Measurements from ENCODE around the gene ZNF865. TPM values are rescaled to one million over a fixed set of nuclear protein-coding genes. Genes with fewer than 3 reads are reported as not detected.

The ZNF865 gene
- total RNA-seq, 1 donor from 2014 or later = 15.0 TPM

GRCh38 chr19:55666343-55667005 is 61.0 kb downstream of the ZNF865 start:
- H3K9me3 Mint-ChIP-seq (ENCODE audit: unreplicated experiment) = peaks cover 1% of the 10 kb centered on the region
- Histone ChIP-seq H3K27me3 (ENCODE audit: insufficient read depth, low read length) (no peaks in the 10 kb centered on the region), H3K79me2 (ENCODE audit: insufficient read depth, low read length) (peaks cover 92% of the 10 kb centered on the region), H4K20me1 (ENCODE audit: insufficient read depth, low read length) (peaks cover 97% of the 10 kb centered on the region), H3K4me1 (ENCODE audit: insufficient read depth, low read length) (no peaks in the 10 kb centered on the region), H3K4me2 (ENCODE audit: low read length) (no peak overlapping the region), H2AFZ (ENCODE audit: low read depth, low read length) (no peak overlapping the region), H3K9me3 (ENCODE audit: insufficient read depth, low read depth, low read length) (no peaks in the 10 kb centered on the region), H3K27ac (ENCODE audit: low read depth, low read length) (no peak overlapping the region), H3K36me3 (ENCODE audit: insufficient read depth, low read length) (peaks cover 32% of the 10 kb centered on the region), H3K4me3 (ENCODE audit: insufficient read depth, low read depth, low read length) (no peak overlapping the region), H3K9ac (ENCODE audit: low read length) (no peak overlapping the region)
- FAIRE-seq (no peak), DNase-seq (ENCODE audit: low read depth) (no peak)
- TF ChIP-seq EZH2 (IDR thresholded peaks at IDR 0.05; ENCODE audit: insufficient read depth, low read length) (no peak), CTCF (IDR thresholded peaks at IDR 0.05; ENCODE audit: insufficient read depth, low read depth, low read length) (no peak)
- no peaks in the 10 kb centered on the region for H3K27me3 Mint-ChIP-seq (ENCODE audit: low read depth, unreplicated experiment)
- H3K27ac Mint-ChIP-seq (ENCODE audit: unreplicated experiment) = no peak overlapping the region
- peaks cover 19% of the 10 kb centered on the region for H3K36me3 Mint-ChIP-seq (ENCODE audit: low read depth, unreplicated experiment)
- H3K4me3 Mint-ChIP-seq (ENCODE audit: unreplicated experiment) = no peak overlapping the region
- H3K4me1 Mint-ChIP-seq (ENCODE audit: low read depth, unreplicated experiment) = peaks cover 8% of the 10 kb centered on the region

Other genes starting within 250 kb of the ZNF865 start
- gene GARIN5B, start 242.4 kb upstream of the ZNF865 start, total RNA-seq = 0.10 and 0.20 TPM in 2 replicates
- gene IL11, start 235.2 kb upstream of the ZNF865 start, total RNA-seq = 183 and 202 TPM in 2 replicates
- 2.5 TPM in 2 replicates for gene TMEM190, start 228.8 kb upstream of the ZNF865 start, total RNA-seq
- gene TMEM238, start 221.4 kb upstream of the ZNF865 start, total RNA-seq = 1.4 and 2.1 TPM in 2 replicates
- 2,006 and 2,072 TPM in 2 replicates for gene RPL28, start 219.7 kb upstream of the ZNF865 start, total RNA-seq
- gene UBE2S, start 197.9 kb upstream of the ZNF865 start, total RNA-seq = 107 and 116 TPM in 2 replicates
- 0.09 TPM in 1 of 2 replicates, not detected in the other for gene SHISA7, start 162.3 kb upstream of the ZNF865 start, total RNA-seq
- 58.8 and 61.6 TPM in 2 replicates for gene ISOC2, start 144.0 kb upstream of the ZNF865 start, total RNA-seq
- not detected in 2 replicates for gene C19orf85, start 140.9 kb upstream of the ZNF865 start, total RNA-seq
- gene ZNF628, start 129.0 kb upstream of the ZNF865 start, total RNA-seq = 9.9 and 11.9 TPM in 2 replicates
- 68.7 and 71.2 TPM in 2 replicates for gene NAT14, start 120.5 kb upstream of the ZNF865 start, total RNA-seq
- gene SSC5D, start 117.2 kb upstream of the ZNF865 start, total RNA-seq = 46.8 and 66.1 TPM in 2 replicates
- gene SBK2, start 68.5 kb upstream of the ZNF865 start, total RNA-seq = 2.5 and 4.2 TPM in 2 replicates
- gene SBK3, start 60.1 kb upstream of the ZNF865 start, total RNA-seq = 0.34 and 0.91 TPM in 2 replicates
- 50.2 and 58.0 TPM in 2 replicates for gene ZNF579, start 24.8 kb upstream of the ZNF865 start, total RNA-seq
- gene FIZ1, start 6.1 kb upstream of the ZNF865 start, total RNA-seq = 14.2 and 14.5 TPM in 2 replicates
- gene ZNF524, start 5.4 kb upstream of the ZNF865 start, total RNA-seq = 6.0 and 6.3 TPM in 2 replicates
- 5.0 and 5.3 TPM in 2 replicates for gene ZNF784, start 18.9 kb downstream of the ZNF865 start, total RNA-seq
- gene ZNF580, start 35.4 kb downstream of the ZNF865 start, total RNA-seq = 35.8 and 36.6 TPM in 2 replicates
- 28.4 and 30.0 TPM in 2 replicates for gene ZNF581, start 38.0 kb downstream of the ZNF865 start, total RNA-seq
- gene CCDC106, start 42.6 kb downstream of the ZNF865 start, total RNA-seq = 12.2 and 12.8 TPM in 2 replicates
- gene U2AF2, start 49.4 kb downstream of the ZNF865 start, total RNA-seq = 183 and 194 TPM in 2 replicates
- gene EPN1, start 69.6 kb downstream of the ZNF865 start, total RNA-seq = 145 and 156 TPM in 2 replicates
- gene NLRP9, start 132.8 kb downstream of the ZNF865 start, total RNA-seq = not detected in 2 replicates
- 0.43 TPM in 1 of 2 replicates, not detected in the other for gene RFPL4A, start 153.4 kb downstream of the ZNF865 start, total RNA-seq
- gene RFPL4AL1, start 163.5 kb downstream of the ZNF865 start, total RNA-seq = not detected in 2 replicates
- not detected in 2 replicates for gene NLRP11, start 226.4 kb downstream of the ZNF865 start, total RNA-seq
- gene NLRP4, start 230.9 kb downstream of the ZNF865 start, total RNA-seq = not detected in 2 replicates